NCI-H187 (cell line): Measurements from ENCODE around the gene DCTN1.
"Not testable (repeated sequence)": the region's sequence is repeated elsewhere in the genome, so short reads cannot be mapped to it uniquely, and the experiment has no call there.

Experiments used
- DNase-seq, 2 experiments: peaks; one replicate each; lab custom pipeline; 2025; lab: John Stamatoyannopoulos, UW

DCTN1 gene

GRCh38 chr2:74369976-74370375, 10.1 kb downstream of the DCTN1 start:
- DNase-seq = no peak

GRCh38 chr2:74368499-74368898, 11.6 kb downstream of the DCTN1 start:
- DNase-seq = no peak

DNA sequence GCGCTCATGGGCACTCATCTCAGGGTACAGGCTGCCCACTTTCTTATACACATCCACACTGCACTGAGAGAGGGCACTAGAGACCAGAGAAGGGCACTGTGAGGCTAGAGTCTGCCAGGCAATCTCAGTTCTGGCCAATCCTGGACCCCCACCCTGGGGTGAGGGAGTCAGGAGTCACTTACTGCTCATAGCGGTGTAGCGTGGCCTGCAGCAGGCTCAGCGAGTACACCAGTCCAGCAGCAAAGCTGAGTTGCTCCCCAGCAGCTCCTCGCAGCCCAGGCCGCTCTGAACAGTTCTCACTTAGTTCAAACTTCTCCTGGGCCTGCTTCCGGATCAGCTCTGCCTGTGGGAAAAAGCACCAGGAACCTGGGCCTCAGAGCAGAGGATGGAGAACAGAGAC, 12.3 kb downstream of the DCTN1 start:
- DNase-seq = no peak

- DNase-seq = no peak
Measured at GRCh38 chr2:74366036-74366435, 14.1 kb downstream of the DCTN1 start.

GRCh38 chr2:74364533-74365505, 15.3 kb downstream of the DCTN1 start:
- no peak for DNase-seq

- DNase-seq = no peak
Measured at GRCh38 chr2:74361327-74361726, 18.8 kb downstream of the DCTN1 start.

- no peak for DNase-seq
Measured at GRCh38 chr2:74357627-74358026, 22.5 kb downstream of the DCTN1 start.

- no peak for DNase-seq
Measured at GRCh38 chr2:74349889-74350288, 30.2 kb downstream of the DCTN1 start.

GRCh38 chr2:74347742-74348141, 32.4 kb downstream of the DCTN1 start:
- no peak for DNase-seq

DNA sequence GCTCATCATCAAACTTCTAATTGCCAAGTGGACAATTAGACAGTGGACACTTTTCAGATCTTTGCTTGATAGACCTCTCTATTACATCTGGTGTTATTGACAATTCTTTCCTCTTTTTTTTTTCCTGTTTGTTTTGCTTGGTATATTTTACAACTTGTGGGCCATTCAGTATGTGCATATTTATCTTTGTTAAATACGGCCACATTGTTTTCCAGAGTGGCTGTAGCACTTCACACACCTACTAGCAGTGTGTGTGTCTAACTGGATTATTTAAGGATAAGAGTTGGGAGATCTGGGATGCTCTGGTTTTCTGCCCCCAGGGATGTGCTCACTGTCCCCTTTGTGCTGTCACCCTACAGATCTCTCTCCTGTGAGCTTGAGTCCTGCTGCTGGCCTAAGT, 32.8 kb downstream of the DCTN1 start:
- DNase-seq = no peak

DNA sequence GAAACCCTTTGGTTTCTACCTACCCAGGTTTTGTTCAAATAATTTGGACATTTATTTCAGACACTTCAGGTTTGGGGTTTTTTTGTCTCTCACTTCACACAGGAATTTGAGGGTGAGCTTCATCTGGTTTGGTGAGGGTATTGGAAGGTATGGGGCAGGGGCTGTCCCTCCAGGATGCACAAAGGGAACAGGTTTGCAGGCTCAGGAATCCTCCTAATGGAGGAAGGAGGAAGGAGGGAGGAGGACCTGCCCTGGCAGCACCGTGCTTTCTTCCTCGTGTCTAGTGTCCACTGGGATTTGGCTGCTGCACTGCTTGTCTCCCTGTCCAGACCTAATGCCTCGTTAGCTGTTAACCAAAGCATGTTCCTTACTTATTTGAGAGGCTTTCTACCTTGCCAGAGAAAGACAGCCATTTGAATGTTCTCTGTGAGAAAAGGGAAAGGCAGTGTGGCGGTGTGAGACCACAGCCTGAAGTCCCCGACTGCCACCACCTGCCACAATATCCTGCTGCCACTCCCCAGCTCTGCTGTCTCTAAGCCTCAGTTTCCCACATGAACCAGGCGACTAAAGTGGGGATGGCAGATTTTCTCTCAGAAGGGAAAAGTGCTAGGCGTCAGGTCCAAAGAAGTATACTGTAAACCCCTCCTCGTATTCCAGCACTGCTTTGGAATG, 34.7 kb downstream of the DCTN1 start:
- no peak for DNase-seq

DNA sequence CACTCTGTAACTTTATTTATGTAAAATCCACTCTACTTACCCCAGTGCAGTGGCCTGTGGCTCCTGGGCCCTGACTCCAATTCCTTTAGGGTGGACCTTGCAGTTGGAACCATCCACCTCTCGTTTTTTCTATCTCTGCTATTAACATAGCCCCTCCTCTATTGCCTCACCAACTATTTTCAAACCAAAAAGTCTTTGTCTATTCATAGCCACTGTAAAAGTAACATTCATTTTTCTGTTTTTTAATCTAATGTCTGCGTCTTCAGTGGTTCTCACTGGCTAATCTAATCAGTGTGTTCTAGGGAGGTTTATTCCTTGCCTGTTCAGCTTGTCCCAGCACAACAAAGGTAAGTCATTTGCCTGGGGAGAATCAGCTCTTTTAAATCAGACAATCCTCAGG, 36.8 kb downstream of the DCTN1 start, which contains the start of gene SLC4A5:
SLC4A5 (minus strand) TSS at position 101 of the 400 bp plus-strand sequence. CDS start 28,393 bp downstream, outside the sequence.
- no peak for DNase-seq

GRCh38 chr2:74336227-74336626, 43.9 kb downstream of the DCTN1 start:
- DNase-seq = not testable (repeated sequence)

- DNase-seq = no peak
Measured at GRCh38 chr2:74334931-74335333, 45.2 kb downstream of the DCTN1 start.

DNA sequence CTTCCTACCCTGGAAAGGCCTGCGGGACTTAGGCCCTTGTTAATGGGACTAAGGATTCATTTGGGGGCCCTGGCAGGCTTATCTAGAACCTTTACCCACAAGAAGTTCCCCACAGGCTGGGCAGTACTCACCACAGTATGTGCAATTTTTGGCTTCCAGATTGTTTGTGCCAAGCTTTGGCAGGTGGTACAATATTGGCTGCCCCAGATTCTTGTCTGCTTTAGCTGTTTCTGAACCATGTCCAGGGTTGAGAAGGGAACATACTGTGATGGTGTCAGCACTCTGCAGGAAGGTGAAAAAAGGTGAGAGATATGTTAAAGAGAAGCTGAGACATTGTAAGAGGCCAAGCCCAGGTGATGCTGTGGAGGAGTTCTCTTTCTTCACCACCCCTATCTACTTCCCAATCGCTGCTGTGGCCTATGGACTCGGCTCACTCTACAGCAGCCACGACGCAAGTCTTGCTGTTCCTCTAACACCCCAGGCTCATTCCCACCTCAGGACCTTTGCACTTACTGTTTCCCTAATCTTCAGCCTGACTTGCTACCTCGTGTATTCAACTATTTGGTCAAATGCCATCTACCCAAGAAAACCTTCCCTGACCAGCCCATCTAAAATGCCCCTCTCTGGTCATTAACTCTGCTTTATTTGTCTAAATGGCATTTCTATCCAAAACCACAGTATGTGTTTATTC, 46.1 kb downstream of the DCTN1 start:
- DNase-seq = no peak

- no peak for DNase-seq
Measured at GRCh38 chr2:74333175-74333574, 46.9 kb downstream of the DCTN1 start.

DNA sequence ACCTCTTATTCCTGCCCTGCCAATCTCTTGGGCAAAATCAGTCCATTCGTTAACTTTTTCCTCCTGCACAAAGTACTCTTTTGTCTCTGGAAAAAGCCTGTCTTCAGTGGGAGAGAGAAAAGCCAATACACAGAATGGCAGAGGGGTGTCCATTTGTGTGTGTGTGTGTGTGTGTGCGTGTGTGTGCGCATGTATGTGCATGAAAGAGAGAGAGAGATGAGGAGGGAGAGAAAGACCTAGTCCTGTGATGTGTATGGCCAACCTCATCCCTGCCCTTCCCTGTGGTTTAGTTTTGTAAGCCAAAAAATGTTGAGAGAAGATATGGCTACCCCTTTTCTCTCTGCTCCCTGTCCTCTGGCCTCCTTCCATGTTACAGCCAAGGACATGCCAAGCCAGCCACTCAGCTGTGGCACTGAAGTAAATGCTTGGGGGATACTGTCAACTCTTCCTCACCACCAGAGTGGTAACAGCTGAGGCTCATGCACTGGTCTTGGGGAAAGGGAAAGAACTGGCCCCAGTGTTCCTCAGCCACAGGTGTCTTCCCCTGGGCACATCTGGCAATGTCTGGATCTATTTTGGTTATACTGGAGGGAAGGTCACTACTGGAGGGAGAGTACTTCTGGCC, 47.4 kb downstream of the DCTN1 start:
- DNase-seq = no peak

GRCh38 chr2:74328573-74328972, 51.5 kb downstream of the DCTN1 start:
- DNase-seq = no peak

GRCh38 chr2:74328074-74328473, 52.0 kb downstream of the DCTN1 start:
- DNase-seq = no peak

DNA sequence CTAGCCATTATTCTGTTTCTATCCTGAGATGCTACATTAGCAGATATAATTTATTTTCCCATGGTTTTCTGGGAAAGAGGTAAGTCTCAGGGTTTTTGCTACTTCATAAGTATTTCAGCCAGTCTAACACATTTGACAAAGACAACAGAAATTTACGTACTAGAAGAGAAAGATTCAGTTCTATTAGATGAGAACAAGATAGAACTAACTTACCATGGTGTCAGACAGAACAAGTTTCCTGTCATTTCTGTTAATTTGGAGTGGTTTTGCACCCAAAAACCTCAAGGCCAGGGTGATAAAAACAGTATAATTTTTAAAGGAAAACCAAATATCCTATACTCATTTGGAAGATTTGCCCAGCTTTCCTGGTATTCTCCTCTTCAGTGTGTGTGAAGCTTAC, 52.5 kb downstream of the DCTN1 start:
- DNase-seq = no peak

- no peak for DNase-seq
Measured at GRCh38 chr2:74327199-74327598, 52.9 kb downstream of the DCTN1 start.

DNA sequence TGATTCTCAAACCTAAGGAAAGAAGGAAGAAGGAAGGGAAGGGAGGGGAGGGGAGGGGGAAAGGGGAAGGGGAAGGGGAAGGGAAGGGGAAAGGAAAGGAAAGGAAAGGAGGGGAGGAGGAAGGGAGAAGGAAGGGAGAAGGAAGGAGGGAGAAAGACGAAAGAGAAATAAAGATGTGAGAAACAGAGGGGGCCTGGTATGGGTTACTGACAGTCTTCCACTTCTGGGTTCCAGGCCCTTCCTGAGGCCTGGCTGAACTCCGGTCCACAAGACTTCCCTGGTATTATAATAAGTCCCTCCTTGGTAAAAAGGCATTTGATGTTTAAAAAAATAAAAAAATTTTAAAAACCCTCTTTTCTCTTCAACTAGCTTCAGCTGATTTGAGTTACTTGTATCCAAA, 54.3 kb downstream of the DCTN1 start:
- DNase-seq = no peak
